Measurements from ENCODE around the gene POLL. TPM values are rescaled to one million over a fixed set of nuclear protein-coding genes. Genes with fewer than 3 reads are reported as not detected.

Gene POLL
- polyA plus RNA-seq, 2 of the 4 experiments (the other 2 are of a cell fraction) = 13.3 to 16.7 TPM

DNA sequence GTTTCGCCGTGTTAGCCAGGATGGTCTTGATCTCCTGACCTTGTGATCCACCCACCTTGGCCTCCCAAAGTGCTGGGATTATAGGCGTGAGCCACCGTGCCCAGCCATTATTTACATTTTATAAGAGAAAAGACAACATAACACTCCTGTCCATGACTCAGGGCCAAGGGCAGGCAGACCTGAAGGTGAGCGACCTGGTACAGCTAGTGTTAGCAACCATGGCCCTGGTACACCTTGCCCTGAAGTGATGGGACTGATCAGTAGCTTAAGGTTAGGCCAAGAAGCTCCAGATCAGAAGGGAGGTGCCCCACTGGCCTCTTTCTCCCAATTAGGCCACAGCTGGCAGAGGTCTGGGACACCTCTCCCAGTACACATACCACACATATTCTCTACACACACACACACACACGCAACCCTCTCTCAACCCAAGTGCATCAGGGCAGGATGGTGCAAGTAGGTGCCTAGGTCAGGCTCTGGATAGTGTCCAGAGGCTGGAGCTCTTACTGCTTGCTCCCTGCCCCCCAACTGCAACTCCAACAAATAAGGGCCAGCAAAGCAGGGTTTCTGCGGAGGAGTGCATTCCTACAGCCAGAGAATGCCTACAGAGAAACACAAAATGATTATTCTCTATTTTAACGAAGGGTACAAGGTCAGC, 43.9 kb upstream of the POLL start (continued):
- no peak for TF ChIP-seq KDM1A (IDR thresholded peaks at IDR 0.05; ENCODE audit: low read depth)
- TF ChIP-seq, protein P1, sequence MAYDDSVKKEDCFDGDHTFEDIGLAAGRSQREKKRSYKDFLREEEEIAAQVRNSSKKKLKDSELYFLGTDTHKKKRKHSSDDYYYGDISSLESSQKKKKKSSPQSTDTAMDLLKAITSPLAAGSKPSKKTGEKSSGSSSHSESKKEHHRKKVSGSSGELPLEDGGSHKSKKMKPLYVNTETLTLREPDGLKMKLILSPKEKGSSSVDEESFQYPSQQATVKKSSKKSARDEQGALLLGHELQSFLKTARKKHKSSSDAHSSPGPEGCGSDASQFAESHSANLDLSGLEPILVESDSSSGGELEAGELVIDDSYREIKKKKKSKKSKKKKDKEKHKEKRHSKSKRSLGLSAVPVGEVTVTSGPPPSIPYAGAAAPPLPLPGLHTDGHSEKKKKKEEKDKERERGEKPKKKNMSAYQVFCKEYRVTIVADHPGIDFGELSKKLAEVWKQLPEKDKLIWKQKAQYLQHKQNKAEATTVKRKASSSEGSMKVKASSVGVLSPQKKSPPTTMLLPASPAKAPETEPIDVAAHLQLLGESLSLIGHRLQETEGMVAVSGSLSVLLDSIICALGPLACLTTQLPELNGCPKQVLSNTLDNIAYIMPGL (CRISPR knock-in tag; IDR thresholded peaks at IDR 0.05; ENCODE audit: borderline replicate concordance) = no peak

DNA sequence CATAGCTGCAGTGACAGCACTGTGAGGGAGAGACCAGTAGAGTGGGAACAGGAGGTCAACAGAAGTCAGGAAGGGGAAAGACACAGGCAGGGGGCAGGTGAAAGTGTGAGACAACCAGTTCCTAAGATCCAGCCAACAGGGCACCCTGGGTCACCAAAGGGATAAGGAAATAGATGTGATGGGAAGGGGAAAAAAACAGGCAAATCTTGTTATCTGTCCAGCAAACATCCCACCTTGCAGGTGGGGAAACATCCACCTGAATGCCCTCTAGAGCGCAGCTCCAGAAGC, 42.5 kb upstream of the POLL start:
- POLR2A ChIA-PET = no interaction called here
- no peaks in the 10 kb centered on the region for H3K4me1 ChIP-seq
- no peak overlapping the region for H3K27ac ChIP-seq
- H3K9me3 ChIP-seq = no peaks in the 10 kb centered on the region
- H3K4me3 ChIP-seq = no peak overlapping the region
- CTCF ChIA-PET = interaction anchor here (1.2 to 1.4 kb wide), 2 partner anchors 9 to 152 kb away, joined by 3 read pairs; no protein-coding TSS in a partner anchor
- ATAC-seq (no peak), DNase-seq (ENCODE audit: low read depth in 1 of 2, low spot score in 1 of 2) (no peak), FAIRE-seq (no peak)
- no peak for TF ChIP-seq PHF8 (IDR thresholded peaks at IDR 0.05; ENCODE audit: borderline replicate concordance, low read depth)
- no peak for TF ChIP-seq CBX8 (IDR thresholded peaks at IDR 0.05)
- no peak for TF ChIP-seq MYC (IDR thresholded peaks at IDR 0.05; ENCODE audit: borderline replicate concordance, low read length)
- no peak for TF ChIP-seq HDAC2 (IDR thresholded peaks at IDR 0.05)
- TF ChIP-seq MAX (IDR thresholded peaks at IDR 0.05) = no peak
- TF ChIP-seq CBX2 (IDR thresholded peaks at IDR 0.05; ENCODE audit: borderline replicate concordance, low read depth) = no peak
- no peak for TF ChIP-seq NPAS2 (CRISPR knock-in tag; IDR thresholded peaks at IDR 0.05; ENCODE audit: borderline replicate concordance)
- no peak for TF ChIP-seq HOXA7 (CRISPR knock-in tag; IDR thresholded peaks at IDR 0.05)
- WGBS (ENCODE audit: missing lambda C conversion rate) = 91% methylated on average over 1 of the region's 1 CpG
- no peak overlapping the region for H3K4me2 ChIP-seq

DNA sequence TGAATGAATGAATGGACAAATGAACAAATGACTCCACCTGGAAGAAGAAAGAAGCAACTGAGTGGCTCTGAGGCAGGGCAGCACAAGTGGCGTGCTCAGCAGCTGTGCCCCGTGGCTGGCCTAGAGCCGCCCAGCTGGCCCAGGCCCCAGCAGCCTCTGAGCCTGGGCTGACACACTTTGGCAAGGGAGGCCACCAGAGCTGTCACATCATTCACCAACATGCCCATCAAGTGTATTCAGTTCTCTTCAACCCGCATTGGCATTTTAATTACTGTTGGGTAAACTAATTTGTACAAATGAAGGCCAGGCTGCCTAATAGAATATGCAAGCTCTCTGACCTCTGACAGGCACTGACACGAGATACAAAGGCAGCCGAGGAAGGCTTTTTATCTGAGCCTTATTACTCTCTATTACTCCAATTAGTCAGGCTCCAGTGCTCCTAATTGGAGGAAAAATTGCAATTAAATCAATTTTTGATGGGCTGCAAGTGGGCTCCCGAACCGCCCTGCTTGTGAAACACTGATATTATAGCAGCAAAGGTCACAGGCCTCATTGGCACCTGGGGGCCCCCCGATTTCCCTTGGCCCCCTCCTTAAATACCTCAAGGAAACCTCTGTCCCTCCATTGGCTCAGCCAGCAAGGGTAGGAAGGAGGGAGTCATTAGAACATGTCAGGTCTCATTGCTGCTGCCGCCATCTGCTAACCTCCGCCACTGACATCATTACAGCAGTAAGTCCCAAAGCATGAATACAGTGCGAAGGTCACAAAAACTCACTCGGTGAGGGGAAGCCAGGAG, 42.0 kb upstream of the POLL start:
- CTCF ChIA-PET = interaction anchor here (1.2 kb wide), 1 partner anchor 152 kb away, joined by 3 read pairs; no protein-coding TSS in a partner anchor
- Histone ChIP-seq H3K4me1 (no peaks in the 10 kb centered on the region), H3K4me2 (no peak overlapping the region), H3K9me3 (no peaks in the 10 kb centered on the region), H3K4me3 (no peak overlapping the region), H3K27ac (no peak overlapping the region)
- FAIRE-seq (no peak), DNase-seq (ENCODE audit: low read depth in 1 of 2, low spot score in 1 of 2) (no peak), ATAC-seq (no peak)
- TF ChIP-seq, protein P1 (CRISPR knock-in tag; IDR thresholded peaks at IDR 0.05; ENCODE audit: borderline replicate concordance) = no peak
- no peak for TF ChIP-seq CHD2 (IDR thresholded peaks at IDR 0.05; ENCODE audit: low read length, partially characterized antibody)
- no peak for TF ChIP-seq ZFP36 (IDR thresholded peaks at IDR 0.05; ENCODE audit: borderline replicate concordance, partially characterized antibody)
- POLR2A ChIA-PET = no interaction called here
- 92% methylated on average over 13 of the region's 13 CpGs for WGBS (ENCODE audit: missing lambda C conversion rate)

DNA sequence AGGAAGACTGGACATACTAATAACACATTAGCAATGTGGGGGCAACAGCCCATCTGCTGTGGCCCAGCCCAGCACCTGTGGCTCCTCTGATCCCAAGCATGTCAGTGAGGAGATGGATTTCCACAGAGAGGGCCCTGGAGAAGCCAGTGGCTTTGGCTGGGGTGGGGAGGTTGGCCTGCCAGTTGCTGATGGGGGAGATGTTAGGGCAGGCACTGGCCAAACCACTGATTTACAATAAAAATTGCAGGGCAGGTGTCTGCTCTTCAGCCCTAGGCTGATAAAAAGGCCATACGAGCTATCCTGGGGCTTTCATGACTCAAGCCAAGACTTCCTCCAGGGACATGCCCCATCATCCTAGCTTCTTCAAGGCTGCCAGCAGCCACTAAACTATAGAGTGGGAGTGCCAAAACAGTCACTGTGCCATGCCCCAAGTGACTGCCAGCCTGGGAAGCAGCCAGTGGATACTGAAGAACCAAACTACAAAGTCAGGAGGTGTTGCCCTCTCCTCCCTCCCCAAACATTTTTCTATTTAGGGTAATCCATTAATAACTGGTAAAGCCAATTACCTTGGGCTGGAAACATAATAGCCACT, 37.9 kb upstream of the POLL start:
- Histone ChIP-seq H3K4me2 (no peak overlapping the region), H3K4me1 (no peaks in the 10 kb centered on the region), H3K9me3 (no peaks in the 10 kb centered on the region), H3K4me3 (no peak overlapping the region), H3K27ac (no peak overlapping the region)
- DNase-seq (ENCODE audit: low read depth in 1 of 2, low spot score in 1 of 2) (no peak), FAIRE-seq (no peak), ATAC-seq (no peak; a peak in 1 of 6 replicates)
- CTCF ChIA-PET = interaction anchor here (1.4 kb wide), 1 partner anchor 21 kb away, joined by 5 read pairs; no protein-coding TSS in a partner anchor
- TF ChIP-seq CHD2 (IDR thresholded peaks at IDR 0.05; ENCODE audit: low read length, partially characterized antibody) (no peak), ZC3H11A (IDR thresholded peaks at IDR 0.05) (no peak), CBX8 (IDR thresholded peaks at IDR 0.05) (no peak), SMC3 (IDR thresholded peaks at IDR 0.05) (no peak)
- TF ChIP-seq, protein P2, sequence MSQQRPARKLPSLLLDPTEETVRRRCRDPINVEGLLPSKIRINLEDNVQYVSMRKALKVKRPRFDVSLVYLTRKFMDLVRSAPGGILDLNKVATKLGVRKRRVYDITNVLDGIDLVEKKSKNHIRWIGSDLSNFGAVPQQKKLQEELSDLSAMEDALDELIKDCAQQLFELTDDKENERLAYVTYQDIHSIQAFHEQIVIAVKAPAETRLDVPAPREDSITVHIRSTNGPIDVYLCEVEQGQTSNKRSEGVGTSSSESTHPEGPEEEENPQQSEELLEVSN (IDR thresholded peaks at IDR 0.05; ENCODE audit: borderline replicate concordance, low read depth) = no peak
- WGBS (ENCODE audit: missing lambda C conversion rate) = 94% methylated on average over 1 of the region's 1 CpG
- POLR2A ChIA-PET = no interaction called here
